ENCODE data around the gene KIF20B.

The KIF20B gene, protein sequence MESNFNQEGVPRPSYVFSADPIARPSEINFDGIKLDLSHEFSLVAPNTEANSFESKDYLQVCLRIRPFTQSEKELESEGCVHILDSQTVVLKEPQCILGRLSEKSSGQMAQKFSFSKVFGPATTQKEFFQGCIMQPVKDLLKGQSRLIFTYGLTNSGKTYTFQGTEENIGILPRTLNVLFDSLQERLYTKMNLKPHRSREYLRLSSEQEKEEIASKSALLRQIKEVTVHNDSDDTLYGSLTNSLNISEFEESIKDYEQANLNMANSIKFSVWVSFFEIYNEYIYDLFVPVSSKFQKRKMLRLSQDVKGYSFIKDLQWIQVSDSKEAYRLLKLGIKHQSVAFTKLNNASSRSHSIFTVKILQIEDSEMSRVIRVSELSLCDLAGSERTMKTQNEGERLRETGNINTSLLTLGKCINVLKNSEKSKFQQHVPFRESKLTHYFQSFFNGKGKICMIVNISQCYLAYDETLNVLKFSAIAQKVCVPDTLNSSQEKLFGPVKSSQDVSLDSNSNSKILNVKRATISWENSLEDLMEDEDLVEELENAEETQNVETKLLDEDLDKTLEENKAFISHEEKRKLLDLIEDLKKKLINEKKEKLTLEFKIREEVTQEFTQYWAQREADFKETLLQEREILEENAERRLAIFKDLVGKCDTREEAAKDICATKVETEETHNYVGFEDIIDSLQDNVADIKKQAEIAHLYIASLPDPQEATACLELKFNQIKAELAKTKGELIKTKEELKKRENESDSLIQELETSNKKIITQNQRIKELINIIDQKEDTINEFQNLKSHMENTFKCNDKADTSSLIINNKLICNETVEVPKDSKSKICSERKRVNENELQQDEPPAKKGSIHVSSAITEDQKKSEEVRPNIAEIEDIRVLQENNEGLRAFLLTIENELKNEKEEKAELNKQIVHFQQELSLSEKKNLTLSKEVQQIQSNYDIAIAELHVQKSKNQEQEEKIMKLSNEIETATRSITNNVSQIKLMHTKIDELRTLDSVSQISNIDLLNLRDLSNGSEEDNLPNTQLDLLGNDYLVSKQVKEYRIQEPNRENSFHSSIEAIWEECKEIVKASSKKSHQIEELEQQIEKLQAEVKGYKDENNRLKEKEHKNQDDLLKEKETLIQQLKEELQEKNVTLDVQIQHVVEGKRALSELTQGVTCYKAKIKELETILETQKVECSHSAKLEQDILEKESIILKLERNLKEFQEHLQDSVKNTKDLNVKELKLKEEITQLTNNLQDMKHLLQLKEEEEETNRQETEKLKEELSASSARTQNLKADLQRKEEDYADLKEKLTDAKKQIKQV (N-terminal part only)

DNA sequence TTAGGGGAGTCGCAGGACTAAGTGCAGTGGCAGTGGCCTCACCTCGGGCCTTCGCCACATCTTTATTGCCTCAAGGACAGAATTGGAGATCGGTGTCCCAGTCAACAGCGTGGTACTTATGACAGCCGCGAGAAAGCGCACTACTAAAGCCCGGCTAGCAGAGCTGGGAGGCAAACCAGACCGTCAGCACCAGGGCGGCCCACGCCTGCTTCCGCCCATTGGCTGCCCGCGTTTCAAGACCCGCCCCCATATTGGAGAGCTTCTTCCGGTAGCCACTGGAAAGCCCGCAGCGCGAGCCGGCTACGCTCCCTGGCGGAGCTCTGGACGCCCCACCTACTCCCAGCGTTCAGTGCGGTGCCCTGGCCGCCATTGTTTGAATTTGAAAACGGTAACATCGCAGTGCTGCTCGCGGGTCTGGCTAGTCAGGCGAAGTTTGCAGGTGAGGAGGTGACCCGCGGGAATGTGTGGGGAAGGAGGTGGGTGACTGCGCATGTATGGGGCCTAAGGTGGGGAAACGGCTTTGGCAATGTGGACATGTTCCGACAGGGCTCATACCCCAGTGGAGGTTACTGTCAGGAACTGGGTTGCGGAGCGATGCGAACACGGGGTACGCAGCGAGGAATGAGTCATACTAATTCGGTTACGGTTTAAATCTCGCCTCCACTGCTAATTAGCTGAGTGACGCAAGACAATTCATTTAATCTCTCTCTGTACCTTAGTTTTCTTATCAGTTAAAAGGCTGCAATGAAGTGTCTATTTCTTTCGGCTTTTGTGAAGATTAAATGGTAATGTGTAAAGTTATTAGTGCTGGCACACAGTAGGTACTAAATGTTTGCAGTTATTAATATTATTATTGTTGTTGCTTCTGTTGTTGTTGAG is at the start of gene KIF20B:
TSS of gene KIF20B (plus strand) at position 349 of the 879 bp plus-strand sequence. CDS start 3,705 bp downstream, outside the sequence.
- peak within 1 kb of the TSS; percentile 99 for H3K4me3 ChIP-seq (ENCODE audit: low read length)
- TF ChIP-seq, protein P1, sequence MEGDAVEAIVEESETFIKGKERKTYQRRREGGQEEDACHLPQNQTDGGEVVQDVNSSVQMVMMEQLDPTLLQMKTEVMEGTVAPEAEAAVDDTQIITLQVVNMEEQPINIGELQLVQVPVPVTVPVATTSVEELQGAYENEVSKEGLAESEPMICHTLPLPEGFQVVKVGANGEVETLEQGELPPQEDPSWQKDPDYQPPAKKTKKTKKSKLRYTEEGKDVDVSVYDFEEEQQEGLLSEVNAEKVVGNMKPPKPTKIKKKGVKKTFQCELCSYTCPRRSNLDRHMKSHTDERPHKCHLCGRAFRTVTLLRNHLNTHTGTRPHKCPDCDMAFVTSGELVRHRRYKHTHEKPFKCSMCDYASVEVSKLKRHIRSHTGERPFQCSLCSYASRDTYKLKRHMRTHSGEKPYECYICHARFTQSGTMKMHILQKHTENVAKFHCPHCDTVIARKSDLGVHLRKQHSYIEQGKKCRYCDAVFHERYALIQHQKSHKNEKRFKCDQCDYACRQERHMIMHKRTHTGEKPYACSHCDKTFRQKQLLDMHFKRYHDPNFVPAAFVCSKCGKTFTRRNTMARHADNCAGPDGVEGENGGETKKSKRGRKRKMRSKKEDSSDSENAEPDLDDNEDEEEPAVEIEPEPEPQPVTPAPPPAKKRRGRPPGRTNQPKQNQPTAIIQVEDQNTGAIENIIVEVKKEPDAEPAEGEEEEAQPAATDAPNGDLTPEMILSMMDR (conservative IDR thresholded peaks at IDR 0.05; ENCODE audit: low read length) = peak; percentile 36
- peak; percentile 95 for DNase-seq (ENCODE audit: low read depth)

DNA sequence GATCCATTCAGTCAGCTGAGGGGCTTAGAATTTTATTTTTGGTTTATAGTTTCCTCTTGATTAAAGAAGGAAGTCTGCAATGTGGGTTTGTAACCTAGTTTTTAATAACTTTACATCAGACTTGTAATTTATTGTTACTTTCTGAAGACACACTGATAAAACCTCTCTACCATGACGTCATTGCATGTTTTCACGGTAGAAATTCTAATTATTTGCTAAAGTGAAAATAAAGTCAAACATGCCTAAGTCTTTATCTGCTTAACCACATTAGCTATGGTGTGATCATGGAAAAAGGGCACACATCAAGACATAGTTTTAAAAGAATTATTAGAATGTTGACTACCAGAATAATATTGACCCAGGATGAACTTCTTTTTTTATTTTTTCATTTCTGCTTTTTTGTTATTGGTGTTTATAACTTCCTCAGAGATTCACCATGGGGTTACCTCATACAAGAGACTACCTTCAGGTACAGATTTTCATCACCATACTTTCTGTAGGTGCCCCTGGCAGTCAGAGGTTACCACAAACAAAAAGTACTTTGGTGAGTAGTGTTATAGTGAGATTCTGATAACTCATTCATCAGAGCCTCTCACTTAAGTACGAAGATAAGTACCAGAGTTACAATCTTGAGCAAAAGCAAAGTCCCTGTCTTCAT is 49.3 kb upstream of the KIF20B start:
- no peak overlapping the region for H3K4me3 ChIP-seq (ENCODE audit: low read length)
- DNase-seq (ENCODE audit: low read depth) = no peak
- TF ChIP-seq, protein P1 (conservative IDR thresholded peaks at IDR 0.05; ENCODE audit: low read length) = no peak

DNA sequence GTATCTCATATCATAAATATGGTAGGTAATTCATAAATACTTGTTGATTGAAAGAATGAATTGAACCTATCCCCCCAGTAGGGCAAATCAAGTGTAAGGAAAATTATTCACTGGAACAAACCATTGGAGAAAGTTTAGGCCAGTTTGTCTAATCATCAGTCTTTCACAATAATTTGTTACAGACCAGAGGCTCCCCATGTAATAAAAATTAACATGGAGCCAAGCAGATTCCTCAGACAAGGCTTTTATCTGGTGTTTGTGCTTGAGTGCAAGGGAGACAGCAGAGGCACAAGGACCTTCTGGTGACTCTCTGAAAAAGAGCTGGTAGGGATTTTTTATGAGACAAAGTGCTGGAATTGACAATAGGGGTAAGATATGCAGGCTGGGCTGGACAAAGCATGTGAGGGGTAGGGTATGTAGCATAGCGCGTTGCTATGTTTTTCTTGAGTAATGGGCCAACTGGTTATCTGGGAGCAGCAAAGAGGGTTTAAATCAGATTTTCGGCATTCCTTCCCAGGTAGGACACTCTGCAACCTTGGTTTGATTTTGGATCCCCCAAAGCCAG is 48.5 kb upstream of the KIF20B start:
- DNase-seq (ENCODE audit: low read depth) = no peak
- TF ChIP-seq, protein P1 (conservative IDR thresholded peaks at IDR 0.05; ENCODE audit: low read length) = no peak
- no peak overlapping the region for H3K4me3 ChIP-seq (ENCODE audit: low read length)

DNA sequence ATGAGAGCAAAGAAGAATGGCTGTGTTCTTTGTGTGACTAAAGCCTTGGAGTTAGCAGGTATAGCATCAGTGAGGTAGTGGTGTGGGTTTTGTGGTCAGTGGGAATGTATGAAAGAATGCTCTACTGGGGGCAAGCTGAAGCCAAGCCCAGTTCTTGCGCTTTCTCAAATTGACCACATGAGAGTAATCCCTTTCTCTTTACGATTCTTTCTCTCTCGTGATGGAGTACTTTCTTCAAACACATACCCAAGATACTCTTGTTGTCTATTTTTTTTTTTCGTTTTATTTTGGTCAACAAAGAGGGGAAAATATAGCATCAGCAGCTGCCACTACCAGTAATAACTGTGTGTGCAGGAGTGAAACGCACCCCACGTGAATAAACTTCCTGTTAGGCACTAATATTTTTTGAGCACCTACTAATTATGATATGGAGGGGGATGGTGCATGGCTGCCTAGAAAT is 48.0 kb upstream of the KIF20B start:
- DNase-seq (ENCODE audit: low read depth) = peak; percentile 62
- TF ChIP-seq, protein P1 (conservative IDR thresholded peaks at IDR 0.05; ENCODE audit: low read length) = no peak
- H3K4me3 ChIP-seq (ENCODE audit: low read length) = no peak overlapping the region

DNA sequence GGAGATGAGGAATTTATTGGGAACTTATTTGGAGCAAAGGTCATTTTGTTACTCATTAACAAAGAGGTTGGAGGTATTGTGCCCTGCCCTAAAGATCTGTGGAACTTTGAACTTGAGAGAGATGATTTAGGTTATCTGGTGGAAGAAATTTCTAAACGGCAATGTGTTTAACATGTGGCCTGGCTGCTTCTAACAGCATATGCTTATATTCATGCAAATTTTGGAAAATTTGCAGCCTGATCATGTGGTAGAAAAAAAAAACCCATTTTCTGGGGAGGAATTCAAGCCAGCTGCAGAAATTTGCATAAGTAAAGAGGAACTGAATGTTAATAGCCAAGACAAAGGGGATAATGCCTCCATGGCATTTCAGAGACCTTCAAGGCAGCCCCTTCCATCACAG is 45.7 kb upstream of the KIF20B start:
- H3K4me3 ChIP-seq (ENCODE audit: low read length) = no peak overlapping the region
- TF ChIP-seq, protein P1 (conservative IDR thresholded peaks at IDR 0.05; ENCODE audit: low read length) = no peak
- DNase-seq (ENCODE audit: low read depth) = no peak
